GM18873 (cell line): ENCODE measurements around the gene TMUB1.
"Not testable (repeated sequence)": the region's sequence is repeated elsewhere in the genome, so short reads cannot be mapped to it uniquely, and the experiment has no call there.

Experiments used
- ATAC-seq: cut with Tn5 transposase; IDR thresholded peaks from one replicate; pipeline ENCODE4 v1.9.1; 2021; ENCODE audit warnings: mild to moderate bottlenecking, moderate library complexity, moderate number of reproducible peaks; ENCODE audit not compliant: unreplicated experiment, low FRiP score

TMUB1 gene

DNA sequence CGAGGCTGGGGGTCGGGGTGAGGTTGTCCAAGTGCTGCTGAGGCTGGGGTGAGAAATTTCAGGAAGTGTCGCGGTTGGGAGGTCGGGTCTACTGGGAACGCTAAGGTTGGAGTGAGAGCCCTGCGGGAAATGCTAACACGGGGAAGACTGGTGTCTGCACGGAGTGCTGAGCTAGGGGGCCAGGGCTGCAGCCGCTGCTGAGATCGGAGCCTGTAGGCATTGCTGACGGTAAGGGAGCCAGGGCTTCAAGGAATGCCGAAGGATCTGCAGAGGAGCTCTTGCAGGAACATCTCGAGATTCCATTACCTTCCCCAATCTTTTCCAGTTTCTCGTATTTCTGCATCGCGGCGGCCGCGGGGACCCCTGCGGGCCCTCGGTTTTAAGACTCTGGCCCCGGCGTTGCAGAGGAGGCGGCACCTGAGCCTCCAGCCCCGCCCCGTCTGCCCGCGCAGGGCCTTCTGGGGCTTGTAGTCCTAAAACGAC, 25.7 kb downstream of the TMUB1 start, which contains the start of gene CDK5:
CDK5 (minus strand) TSS at position 392 of the 483 bp plus-strand sequence; CDS start at position 343, 49 bp downstream.
- peak; percentile 21 for ATAC-seq

GRCh38 chr7:151056666-151057505, 26.4 kb downstream of the TMUB1 start:
- ATAC-seq = no peak

- ATAC-seq = no peak
Observed at GRCh38 chr7:151056283-151056665, 27.0 kb downstream of the TMUB1 start.

DNA sequence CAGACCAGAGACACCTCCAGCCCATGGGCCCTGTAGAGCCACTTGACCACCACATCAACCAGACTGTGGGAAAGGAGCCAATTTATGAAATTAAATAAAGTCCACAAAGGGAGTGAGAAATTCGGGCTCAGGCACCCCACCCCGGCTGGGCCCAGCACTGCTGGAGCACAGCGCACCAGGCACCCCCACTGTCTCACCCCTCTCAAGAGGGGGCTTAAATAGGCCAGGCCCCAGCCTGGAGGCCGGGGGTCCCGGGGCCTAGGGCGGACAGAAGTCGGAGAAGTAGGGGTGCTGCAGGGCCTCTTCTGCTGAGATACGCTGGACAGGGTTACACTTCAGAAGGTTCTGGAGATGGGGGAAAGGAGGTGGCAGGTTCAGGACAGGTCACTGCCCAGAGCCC, 29.5 kb downstream of the TMUB1 start:
- ATAC-seq = no peak

- no peak for ATAC-seq
Observed at GRCh38 chr7:151053096-151053495, 30.2 kb downstream of the TMUB1 start.

GRCh38 chr7:151051108-151051507, 32.2 kb downstream of the TMUB1 start:
- ATAC-seq = no peak

DNA sequence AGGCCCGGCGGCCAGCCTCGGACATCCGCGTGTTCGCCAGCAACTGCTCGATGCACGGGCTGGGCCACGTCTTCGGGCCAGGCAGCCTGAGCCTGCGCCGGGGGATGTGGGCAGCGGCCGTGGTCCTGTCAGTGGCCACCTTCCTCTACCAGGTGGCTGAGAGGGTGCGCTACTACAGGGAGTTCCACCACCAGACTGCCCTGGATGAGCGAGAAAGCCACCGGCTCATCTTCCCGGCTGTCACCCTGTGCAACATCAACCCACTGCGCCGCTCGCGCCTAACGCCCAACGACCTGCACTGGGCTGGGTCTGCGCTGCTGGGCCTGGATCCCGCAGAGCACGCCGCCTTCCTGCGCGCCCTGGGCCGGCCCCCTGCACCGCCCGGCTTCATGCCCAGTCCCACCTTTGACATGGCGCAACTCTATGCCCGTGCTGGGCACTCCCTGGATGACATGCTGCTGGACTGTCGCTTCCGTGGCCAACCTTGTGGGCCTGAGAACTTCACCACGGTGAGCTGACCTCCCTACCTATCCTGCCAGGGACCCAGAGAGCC, 34.3 kb downstream of the TMUB1 start:
- no peak for ATAC-seq

- no peak for ATAC-seq
Observed at GRCh38 chr7:151047976-151048815, 35.1 kb downstream of the TMUB1 start, which contains the start of gene ASIC3. TSS of gene ASIC3 (plus strand) at chr7:151048531. CDS start at chr7:151048886, 355 bp downstream.

DNA sequence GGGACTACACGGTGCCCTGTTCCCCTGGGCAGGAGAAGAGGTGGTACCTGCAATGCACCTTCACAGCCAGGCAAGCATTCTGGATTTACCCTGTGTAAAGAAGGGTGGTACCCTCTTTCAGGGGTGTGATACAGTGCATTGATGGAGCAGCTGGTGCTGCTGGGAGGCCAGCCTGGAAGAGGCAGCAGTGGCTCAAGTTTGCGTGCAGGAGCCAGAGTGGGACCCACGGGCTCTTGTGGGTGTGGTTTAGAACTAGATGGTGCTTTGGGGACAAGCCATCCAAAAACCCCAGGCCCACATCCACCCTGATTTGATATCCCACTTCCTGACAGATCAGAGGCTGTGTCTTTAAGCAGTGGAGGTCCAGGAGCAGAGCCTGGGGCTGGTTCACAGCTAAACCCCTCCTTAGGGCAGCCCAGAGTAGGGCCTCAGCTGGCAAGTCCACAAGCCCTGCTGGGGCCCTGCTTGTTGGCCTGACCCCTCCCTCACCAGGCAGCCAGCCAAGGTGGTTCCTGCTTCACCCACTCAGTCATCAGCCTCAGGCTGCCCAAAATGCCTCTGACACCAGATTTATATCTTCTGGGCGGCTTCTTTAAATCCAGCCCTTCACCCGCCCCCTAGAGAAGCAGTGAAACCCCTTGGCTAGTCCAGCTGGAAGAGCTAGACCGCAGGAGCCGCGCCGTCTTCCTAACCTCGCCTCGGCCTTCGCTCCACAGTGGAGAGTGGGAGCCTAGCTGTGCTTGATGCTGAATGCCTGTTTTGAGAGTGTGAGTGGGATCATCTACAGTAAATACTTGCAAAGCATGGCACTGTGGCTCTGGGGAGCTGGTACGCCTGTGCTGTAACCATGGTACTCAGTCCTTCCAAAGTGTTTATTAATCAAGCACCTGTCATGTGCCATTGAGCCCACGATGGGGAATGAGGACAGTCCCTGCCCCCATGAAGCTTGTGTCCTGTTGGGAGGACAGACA, 36.4 kb downstream of the TMUB1 start:
- ATAC-seq = no peak

DNA sequence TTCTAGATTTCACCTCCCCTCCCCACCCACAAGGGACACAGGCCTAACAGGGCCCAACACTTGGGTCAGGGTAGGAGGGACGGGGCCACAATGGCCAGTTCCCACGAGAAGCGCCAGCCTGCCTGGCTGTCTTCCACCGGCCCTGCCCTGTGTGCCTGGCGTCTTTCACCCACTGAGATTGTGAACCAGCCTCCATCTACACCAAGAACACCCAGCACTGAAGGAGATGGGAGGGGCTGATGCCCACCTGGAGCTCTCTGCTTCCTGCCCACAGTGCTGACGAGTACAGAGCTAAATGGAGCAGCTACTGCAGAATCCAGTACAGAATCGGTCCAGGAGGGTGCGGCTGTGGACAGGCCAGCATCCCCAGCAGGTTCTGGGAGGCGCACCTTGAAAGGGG, 37.3 kb downstream of the TMUB1 start:
- no peak for ATAC-seq

DNA sequence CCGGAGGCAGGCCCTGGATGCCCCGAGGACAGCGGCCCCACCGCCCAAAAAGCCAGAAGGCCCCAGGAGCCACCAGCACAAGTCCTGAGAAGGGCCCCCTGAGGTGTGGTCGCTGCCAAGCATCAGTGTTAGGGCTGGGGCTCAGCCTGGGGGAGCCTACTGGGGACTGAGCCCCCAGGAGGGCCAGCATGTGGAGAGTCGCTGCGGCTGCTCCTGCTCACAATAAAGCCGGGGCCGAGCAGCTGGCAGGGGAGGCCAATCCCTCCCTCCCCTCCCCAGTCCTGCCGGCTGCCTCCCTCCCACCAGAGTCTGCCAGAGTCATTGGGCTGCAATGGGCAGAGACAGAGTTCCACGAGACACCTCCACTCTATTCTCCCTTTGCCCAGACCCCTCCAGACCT, 38.0 kb downstream of the TMUB1 start:
- no peak for ATAC-seq

DNA sequence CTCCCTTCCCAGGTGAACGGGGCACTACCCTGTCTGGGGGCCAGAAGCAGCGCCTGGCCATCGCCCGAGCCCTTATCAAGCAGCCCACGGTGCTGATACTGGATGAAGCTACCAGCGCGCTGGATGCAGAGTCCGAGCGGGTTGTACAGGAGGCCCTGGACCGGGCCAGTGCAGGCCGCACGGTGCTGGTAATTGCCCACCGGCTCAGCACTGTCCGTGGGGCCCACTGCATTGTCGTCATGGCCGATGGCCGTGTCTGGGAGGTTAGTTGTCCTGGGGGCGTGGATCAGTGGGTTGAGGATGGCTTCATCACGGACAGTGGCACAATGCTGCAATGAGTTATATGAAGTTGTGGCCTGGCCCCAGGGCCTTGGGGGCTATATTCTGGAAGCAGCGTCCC, 39.3 kb downstream of the TMUB1 start:
- ATAC-seq = no peak

DNA sequence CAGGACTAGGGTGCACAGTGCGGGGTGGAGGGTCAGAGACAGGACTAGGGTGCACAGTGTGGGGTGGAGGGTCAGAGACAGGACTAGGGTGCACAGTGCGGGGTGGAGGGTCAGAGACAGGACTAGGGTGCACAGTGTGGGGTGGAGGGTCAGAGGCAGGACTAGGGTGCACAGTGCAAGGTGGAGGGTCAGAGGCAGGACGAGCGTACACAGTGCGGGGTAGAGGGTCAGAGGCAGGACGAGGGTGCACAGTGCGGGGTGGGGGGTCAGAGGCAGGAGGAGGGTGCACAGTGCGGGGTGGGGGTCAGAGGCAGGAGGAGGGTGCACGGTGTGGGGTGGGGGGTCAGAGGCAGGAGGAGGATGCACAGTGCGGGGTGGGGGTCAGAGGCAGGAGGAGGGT, 39.8 kb downstream of the TMUB1 start:
- not testable (repeated sequence) for ATAC-seq

- no peak for ATAC-seq
Observed at GRCh38 chr7:151040616-151041375, 42.5 kb downstream of the TMUB1 start.

- no peak for ATAC-seq
Observed at GRCh38 chr7:151039850-151040548, 43.3 kb downstream of the TMUB1 start.

GRCh38 chr7:151038951-151039849, 44.1 kb downstream of the TMUB1 start:
- ATAC-seq = no peak

DNA sequence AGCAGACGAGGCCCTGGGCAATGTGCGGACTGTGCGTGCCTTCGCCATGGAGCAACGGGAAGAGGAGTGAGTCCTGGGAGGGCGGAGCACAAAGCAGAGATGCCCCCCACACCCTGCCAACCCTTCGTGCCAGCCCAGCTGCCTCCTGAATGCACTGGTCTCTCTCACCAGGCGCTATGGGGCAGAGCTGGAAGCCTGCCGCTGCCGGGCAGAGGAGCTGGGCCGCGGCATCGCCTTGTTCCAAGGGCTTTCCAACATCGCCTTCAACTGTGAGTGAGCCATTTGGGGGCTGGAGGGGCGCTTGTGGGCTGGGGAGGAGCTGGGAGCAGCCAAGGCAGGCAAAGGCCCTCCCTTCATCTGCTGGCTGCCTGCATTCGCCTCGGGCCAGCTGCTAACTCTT, 47.4 kb downstream of the TMUB1 start:
- ATAC-seq = no peak
